Skin epidermis (tissue), 12 donors: ENCODE measurements around the gene SPATS2L.

Experiments used
- H3K27ac ChIP-seq, 21 experiments: fragments of 200-600 bp; sonication (generic) in 11 of 21; one replicate each; pipeline ENCODE4 v1.5.0; 2020; ENCODE audit warnings: mild to moderate bottlenecking in 3 of 21, inconsistent platforms in 2 of 21, moderate library complexity in 2 of 21
- H3K4me3 ChIP-seq, 7 experiments: fragments of 200-600 bp; sonication (generic) in 2 of 7; one replicate each; pipeline ENCODE4 v1.5.0; 2020; ENCODE audit warnings: inconsistent platforms in 2 of 7, mild to moderate bottlenecking in 2 of 7, moderate library complexity in 1 of 7

SPATS2L gene

GRCh38 chr2:200451511-200451910 is 145.0 kb downstream of the SPATS2L start:
- Histone ChIP-seq H3K4me3 (no peak overlapping the region), H3K27ac (no peak overlapping the region)

- no peak overlapping the region for H3K4me3 ChIP-seq
- H3K27ac ChIP-seq, result no peak overlapping the region
These were observed 145.9 kb downstream of the SPATS2L start for GRCh38 chr2:200452377-200452776.

- Histone ChIP-seq H3K27ac (no peak overlapping the region), H3K4me3 (no peak overlapping the region)
These were observed 146.8 kb downstream of the SPATS2L start for GRCh38 chr2:200453142-200453852.

GRCh38 chr2:200453853-200454534 is 147.5 kb downstream of the SPATS2L start:
- Histone ChIP-seq H3K27ac (no peak overlapping the region), H3K4me3 (no peak overlapping the region)

- H3K27ac ChIP-seq, result peak overlapping the region in 4 of 21 experiments; percentile 8 to 44 (median 22)
- no peak overlapping the region for H3K4me3 ChIP-seq
These were observed 148.7 kb downstream of the SPATS2L start for GRCh38 chr2:200454927-200455801.

- H3K27ac ChIP-seq, result peak overlapping the region in 5 of 21 experiments; percentile 4 to 44 (median 14)
- H3K4me3 ChIP-seq, result no peak overlapping the region
These were observed 149.5 kb downstream of the SPATS2L start for GRCh38 chr2:200455958-200456421.

GRCh38 chr2:200456567-200456966 is 150.1 kb downstream of the SPATS2L start:
- H3K27ac ChIP-seq, result peak overlapping the region in 1 of 21 experiments; percentile 4
- H3K4me3 ChIP-seq, result no peak overlapping the region

- Histone ChIP-seq H3K27ac (no peak overlapping the region), H3K4me3 (no peak overlapping the region)
These were observed 152.6 kb downstream of the SPATS2L start for GRCh38 chr2:200459101-200459500.

GRCh38 chr2:200461846-200462710 is 155.6 kb downstream of the SPATS2L start:
- Histone ChIP-seq H3K4me3 (no peak overlapping the region), H3K27ac (no peak overlapping the region)

- no peak overlapping the region for H3K4me3 ChIP-seq
- no peak overlapping the region for H3K27ac ChIP-seq
These were observed 157.0 kb downstream of the SPATS2L start for GRCh38 chr2:200463452-200463851.

- Histone ChIP-seq H3K4me3 (no peak overlapping the region), H3K27ac (peak overlapping the region in 17 of 21 experiments; percentile 1 to 82 (median 61))
These were observed 160.2 kb downstream of the SPATS2L start for GRCh38 chr2:200466425-200467418.

GRCh38 chr2:200467806-200468681 is 161.6 kb downstream of the SPATS2L start:
- Histone ChIP-seq H3K4me3 (no peak overlapping the region), H3K27ac (peak overlapping the region in 12 of 21 experiments; percentile 23 to 82 (median 54))

- peak overlapping the region in 4 of 21 experiments; percentile 1 to 21 (median 12) for H3K27ac ChIP-seq
These were observed 163.3 kb downstream of the SPATS2L start for GRCh38 chr2:200469708-200470211.

GRCh38 chr2:200470230-200470629 is 163.7 kb downstream of the SPATS2L start:
- H3K27ac ChIP-seq, result peak overlapping the region in 1 of 21 experiments; percentile 8
- H3K4me3 ChIP-seq, result no peak overlapping the region

More at GRCh38 chr2:200469708-200470211, 163.3 kb downstream of the SPATS2L start:
- no peak overlapping the region for H3K4me3 ChIP-seq

GRCh38 chr2:200471324-200471848 is 164.9 kb downstream of the SPATS2L start:
- Histone ChIP-seq H3K4me3 (no peak overlapping the region), H3K27ac (no peak overlapping the region)

- H3K27ac ChIP-seq, result no peak overlapping the region
- no peak overlapping the region for H3K4me3 ChIP-seq
These were observed 165.6 kb downstream of the SPATS2L start for GRCh38 chr2:200471928-200472645.
